NCI-H1436 (cell line): ENCODE measurements around the gene GCFC2.
"Not testable (repeated sequence)": the region's sequence is repeated elsewhere in the genome, so short reads cannot be mapped to it uniquely, and the experiment has no call there.

Experiments used
- DNase-seq: peaks from one replicate; lab custom pipeline; 2025; lab: John Stamatoyannopoulos, UW

The GCFC2 gene

DNA sequence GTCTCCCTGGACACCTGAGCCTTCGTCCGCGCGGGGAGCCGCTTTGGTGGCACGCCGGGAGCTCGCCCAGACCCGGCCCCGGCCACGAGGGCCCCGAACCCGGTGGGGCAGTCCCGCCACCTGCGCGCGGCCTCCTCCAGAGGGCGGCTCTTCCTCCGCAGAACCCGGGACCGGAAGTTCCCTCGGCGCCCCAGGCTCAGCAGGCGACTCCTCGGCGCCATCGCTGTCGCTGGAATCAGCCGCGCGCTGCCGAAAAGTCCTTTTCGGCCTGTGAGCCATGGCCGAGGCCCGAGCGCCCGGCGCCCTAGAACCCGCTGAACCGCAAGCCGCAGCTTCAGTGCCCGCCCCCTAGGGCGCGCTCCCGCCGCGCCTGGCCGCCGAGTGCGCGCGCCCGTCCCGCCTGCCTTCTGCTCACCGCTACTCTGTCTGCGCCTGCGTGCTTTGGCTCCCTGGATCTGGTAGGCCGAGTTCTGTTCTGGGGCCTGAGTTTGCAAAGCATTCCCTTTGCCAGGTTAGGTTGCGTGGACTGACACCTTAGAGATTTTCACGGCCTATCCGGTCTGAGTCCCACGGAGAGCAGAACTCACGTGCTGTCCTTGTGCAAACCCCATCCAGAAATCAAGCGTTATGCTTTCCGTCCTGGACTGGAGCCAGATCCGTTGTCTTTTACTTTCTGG, at the start of gene GCFC2:
TSS of gene GCFC2 (minus strand) at position 339 of the 677 bp plus-strand sequence. CDS start at position 279, 60 bp downstream.
- DNase-seq, result peak; percentile 86

- no peak for DNase-seq
These were observed 42.1 kb upstream of the GCFC2 start for GRCh38 chr2:75752828-75753227.

GRCh38 chr2:75751824-75752468, 41.2 kb upstream of the GCFC2 start:
- DNase-seq, result no peak

DNA sequence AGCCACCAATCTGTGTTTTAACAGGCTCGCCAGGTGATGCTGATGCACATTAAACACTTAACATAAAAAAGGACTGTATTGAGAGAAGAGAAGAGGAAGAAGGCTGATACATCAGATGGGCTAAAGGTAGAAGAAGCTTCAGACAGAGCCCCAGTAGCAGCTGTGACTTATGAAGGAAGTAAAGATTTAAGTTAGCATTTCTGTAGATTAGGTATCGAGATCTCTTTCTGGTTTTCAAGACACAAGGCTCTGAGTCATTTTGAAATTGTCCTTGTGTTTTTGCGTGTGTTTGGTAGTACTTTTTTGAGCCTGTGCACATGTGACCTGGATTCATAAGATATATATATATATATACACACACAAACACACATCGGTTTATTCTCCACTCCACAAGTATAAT, 40.6 kb upstream of the GCFC2 start:
- DNase-seq, result no peak

DNA sequence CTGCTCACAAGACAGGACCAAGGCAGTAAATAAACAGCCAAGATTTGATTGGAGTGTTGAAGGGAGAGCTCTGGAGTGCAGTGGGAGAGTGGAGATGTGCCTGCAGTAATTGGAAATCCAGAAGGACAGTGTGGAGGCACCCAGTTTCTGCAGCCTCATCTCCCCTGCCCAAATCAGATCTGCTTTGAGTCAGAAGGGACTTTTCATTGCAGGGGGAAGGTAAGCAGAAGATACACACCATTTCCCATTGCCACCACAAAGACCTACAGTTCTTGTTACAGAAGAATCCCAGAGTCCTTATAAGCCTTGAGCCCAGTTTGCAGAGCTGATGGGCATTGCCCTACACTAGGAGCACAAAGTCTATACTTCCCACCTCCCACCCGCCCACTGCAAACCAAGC, 27.2 kb upstream of the GCFC2 start:
- DNase-seq, result no peak

DNA sequence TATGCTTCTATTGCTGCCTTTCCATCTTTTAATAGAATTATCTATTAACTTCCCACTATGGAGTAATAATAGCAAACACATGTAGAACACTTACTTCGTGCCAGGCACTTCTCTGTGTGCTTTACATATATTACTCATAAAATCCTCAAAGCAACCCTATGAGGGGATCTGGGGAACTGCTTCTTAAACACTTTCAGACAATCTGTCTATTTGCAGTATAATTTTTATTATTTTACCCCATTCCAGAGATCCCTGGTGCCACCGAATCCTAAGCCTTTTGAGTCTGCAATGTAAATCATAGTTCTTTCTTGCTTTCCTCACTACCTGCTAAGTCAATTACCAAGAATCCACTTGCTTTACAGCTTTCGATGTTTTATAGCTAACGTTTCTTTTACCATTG, 25.6 kb upstream of the GCFC2 start:
- no peak for DNase-seq

DNA sequence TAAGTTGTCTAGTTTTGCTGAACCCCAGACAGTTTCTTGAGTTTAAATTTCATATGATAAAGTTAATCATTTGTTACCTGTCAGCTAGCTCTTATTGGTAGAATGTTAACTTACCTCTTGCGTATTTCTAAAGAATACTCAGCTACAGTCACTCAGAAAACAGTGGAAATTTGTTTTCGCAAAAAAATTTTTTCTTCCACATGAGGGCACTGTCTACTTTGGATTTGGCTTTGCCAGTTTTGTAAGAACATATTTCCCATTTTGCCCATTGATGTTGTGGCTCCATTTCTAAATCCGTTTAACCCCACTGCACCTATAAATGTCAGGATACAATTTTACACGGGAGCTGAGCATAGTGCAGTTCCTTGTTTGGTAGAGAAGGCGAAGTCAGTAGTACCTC, 19.1 kb upstream of the GCFC2 start:
- DNase-seq, result no peak

- DNase-seq, result no peak
These were observed 18.1 kb upstream of the GCFC2 start for GRCh38 chr2:75728614-75729419.

- DNase-seq, result no peak
These were observed 12.0 kb upstream of the GCFC2 start for GRCh38 chr2:75722687-75723086.

DNA sequence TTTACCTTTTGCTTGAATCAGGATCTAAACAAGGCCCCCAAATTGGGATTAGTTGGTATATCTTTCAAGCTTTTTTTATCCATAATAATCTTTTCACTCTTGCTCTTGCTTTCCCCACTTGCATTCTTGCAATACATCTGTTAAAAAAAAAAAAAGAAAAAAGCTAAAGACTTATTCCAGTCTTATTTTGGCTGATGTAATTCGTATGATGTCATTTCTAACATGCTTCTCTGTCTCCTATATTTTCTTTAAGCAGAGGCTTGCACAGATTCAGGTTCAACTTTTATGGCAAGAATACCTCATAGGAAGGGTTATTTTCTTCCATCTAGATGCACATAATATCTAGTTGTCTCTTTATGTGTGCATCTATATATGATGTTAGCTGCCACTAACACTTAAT, 9.8 kb upstream of the GCFC2 start:
- DNase-seq, result no peak

DNA sequence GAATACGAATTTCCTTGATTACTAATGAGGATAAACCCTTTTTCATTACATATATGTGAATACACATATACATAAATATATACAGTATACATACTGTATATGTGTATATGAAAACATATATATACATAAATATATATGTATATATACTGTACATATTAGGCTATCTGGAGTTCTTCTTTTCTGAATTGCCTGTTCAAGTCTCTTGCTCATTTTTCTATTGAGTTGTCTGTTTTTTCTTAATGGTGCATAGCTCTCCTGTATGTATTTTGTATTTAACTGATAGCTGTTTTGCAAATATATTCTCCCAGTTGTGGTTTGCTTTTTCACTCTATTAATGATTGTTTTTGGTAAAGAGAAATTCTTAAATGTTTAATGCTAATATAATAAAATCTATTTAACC, 8.9 kb upstream of the GCFC2 start:
- no peak for DNase-seq

DNA sequence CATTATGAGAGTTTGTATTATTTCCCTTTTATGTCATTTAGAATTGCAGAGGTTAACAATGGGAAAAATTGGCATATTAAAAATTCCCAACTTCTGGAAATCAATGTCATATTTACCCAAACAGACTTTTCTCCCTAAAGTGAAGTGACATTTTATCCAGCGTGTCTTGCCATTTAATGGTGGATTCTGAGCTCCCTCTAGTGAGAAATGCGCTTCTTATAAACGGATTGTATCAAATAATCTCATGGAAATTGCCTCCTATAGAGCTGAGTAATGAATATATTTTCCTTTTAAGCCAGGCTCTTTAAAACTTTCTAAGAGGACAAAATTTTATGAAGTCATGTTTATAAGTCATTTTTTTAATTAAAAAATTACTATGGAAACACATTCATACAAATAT, 5.7 kb upstream of the GCFC2 start:
- no peak for DNase-seq

DNA sequence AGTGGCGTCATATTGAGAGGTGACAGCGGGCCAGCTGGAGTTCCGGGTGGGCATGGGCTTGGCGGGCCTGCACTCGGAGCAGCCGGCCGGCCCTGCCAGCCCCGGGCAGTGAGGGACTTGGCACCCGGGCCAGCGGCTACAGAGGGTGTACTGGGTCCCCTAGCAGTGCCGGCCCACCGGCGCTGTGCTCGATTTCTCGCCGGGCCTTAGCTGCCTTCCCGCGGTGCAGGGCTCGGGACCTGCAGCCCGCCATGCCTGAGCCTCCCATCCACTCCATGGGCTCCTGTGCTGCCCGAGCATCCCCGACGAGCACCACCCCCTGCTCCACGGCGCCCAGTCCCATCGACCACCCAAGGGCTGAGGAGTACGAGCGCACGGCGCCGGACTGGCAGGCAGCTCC, 875 bp upstream of the GCFC2 start:
- DNase-seq, result not testable (repeated sequence)

- no peak for DNase-seq
These were observed 517 bp downstream of the GCFC2 start for GRCh38 chr2:75710220-75710576.

DNA sequence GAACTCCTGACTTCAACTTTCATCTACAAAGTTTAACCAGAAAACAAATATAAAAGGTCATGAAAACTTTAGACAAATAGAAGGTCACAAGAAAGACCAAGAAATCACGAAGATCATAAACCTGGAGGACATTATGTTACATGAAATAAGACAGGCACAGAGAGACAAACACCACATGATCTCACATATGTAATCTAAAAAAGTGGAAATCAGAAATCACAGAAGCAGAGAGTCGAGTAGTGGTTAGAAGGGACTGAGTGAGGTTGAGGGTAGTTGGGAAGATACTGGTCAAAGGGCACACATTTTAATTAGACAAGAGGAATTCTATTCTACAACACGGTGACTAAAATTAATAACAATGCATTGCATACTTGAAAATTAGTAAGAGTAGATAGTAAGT, 1.4 kb downstream of the GCFC2 start:
- no peak for DNase-seq

- no peak for DNase-seq
These were observed 2.8 kb downstream of the GCFC2 start for GRCh38 chr2:75707901-75708300.

GRCh38 chr2:75705921-75706320, 4.8 kb downstream of the GCFC2 start:
- DNase-seq, result no peak

DNA sequence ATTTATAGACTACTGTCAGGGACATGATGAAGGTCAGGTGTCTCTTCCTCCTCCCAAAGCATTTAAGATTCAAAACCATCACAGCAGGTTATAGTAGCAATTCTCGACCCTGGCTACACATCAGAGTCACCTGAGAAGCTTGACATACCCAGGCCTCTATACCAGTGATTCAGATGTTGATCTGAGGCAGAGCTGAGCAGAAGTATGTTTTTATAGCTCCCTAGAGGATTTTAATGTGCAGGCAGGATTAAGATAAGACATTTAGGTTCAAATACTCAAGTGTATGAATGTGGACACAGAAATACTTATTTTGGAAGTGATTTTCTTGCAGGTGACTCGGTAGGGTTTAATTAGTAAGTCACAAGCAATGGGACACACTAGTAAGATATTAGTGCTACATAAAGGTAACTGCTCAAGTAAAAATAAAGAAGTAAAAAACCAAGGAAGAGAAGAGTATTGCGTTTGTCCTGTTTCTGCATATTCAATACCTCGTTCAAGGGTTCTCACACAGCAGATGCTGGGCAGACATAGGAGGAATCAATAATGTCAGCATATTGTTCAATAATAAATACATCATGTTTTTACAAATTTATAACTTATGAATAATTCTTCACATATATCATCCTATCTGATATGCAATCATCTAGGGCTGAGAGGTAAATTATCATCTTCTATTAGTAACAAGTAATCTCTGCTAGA, 7.0 kb downstream of the GCFC2 start:
- DNase-seq, result no peak

GRCh38 chr2:75702593-75702992, 8.1 kb downstream of the GCFC2 start:
- no peak for DNase-seq

DNA sequence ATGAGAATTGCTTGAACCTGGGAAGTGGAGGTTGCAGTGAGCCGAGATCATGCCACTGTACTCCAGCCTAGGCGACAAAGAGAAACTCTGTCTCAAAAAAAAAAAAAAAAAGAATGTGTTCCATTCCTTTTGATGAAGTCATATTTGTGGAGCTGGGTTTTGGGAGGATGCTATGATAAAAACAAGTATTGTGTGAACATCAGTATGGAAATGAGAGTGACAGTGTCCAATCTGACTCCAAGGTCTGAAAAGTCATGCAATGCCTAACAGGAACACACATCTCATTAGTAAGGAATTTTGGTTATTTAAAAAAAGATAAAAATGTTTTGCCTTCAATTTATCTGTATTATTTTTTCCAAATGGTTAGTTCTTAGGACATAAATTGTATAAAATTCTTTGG, 11.8 kb downstream of the GCFC2 start:
- DNase-seq, result no peak

GRCh38 chr2:75688196-75688595, 22.5 kb downstream of the GCFC2 start:
- DNase-seq, result no peak

GRCh38 chr2:75683430-75683829, 27.3 kb downstream of the GCFC2 start:
- not testable (repeated sequence) for DNase-seq

DNA sequence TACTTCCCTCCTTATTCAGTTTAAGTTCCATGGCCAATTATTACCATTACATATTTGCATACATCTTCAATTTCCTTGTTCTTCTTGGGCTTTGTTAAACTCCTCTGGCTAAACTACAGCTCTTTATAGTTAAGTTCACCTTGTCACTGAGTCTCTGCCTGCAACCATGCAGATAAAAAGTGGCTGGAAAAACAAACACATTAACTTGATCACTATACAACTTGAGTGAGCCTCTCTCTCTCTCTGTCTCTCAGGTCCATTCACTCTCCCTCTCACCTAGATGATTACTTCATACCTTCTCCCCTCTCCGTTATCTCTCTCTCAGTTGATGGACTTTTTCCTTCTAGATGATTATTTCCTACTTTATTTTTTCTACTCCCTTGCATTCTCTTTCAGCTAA, 30.3 kb downstream of the GCFC2 start:
- DNase-seq, result no peak
